ENCODE measurements around the gene CNN2. TPM values are rescaled to one million over a fixed set of nuclear protein-coding genes. Genes with fewer than 3 reads are reported as not detected.

CNN2 gene
- total and polyA plus RNA-seq, 2 of the 13 experiments (the other 11 are each of a cell fraction or from before 2014, with no cell fraction given): 63.6 to 70.0 TPM

- TF ChIP-seq MXD1 (CRISPR knock-in tag; IDR thresholded peaks at IDR 0.05) (no peak), RXRA (CRISPR knock-in tag; IDR thresholded peaks at IDR 0.05) (peak; percentile 17; the same call in 1 of the 2 replicates), POLR2G (IDR thresholded peaks at IDR 0.05; ENCODE audit: low read depth, low read length) (no peak), MLXIP (CRISPR knock-in tag; IDR thresholded peaks at IDR 0.05; ENCODE audit: borderline replicate concordance) (no peak), ZNF296 (CRISPR knock-in tag; conservative IDR thresholded peaks at IDR 0.05) (no peak), SAFB2 (CRISPR knock-in tag; IDR thresholded peaks at IDR 0.05; ENCODE audit: borderline replicate concordance, low read depth) (no peak), RBFOX2 (IDR thresholded peaks at IDR 0.05; ENCODE audit: low read depth, low read length) (peak; percentile 49; the same call in 1 of the 2 replicates), ZSCAN22 (CRISPR knock-in tag; IDR thresholded peaks at IDR 0.05) (no peak), ZNF678 (CRISPR knock-in tag; IDR thresholded peaks at IDR 0.05) (no peak), RBM22 (optimal IDR thresholded peaks at IDR 0.05; ENCODE audit: low read length) (peak; percentile 22), ZNF329 (CRISPR knock-in tag; IDR thresholded peaks at IDR 0.05; ENCODE audit: low read depth) (no peak), ZNF557 (CRISPR knock-in tag; IDR thresholded peaks at IDR 0.05) (no peak), ZNF20 (CRISPR knock-in tag; IDR thresholded peaks at IDR 0.05) (no peak), HNF4A (CRISPR knock-in tag; IDR thresholded peaks at IDR 0.05) (no peak), ZNF121 (CRISPR knock-in tag; IDR thresholded peaks at IDR 0.05) (no peak), ASH2L (IDR thresholded peaks at IDR 0.05; ENCODE audit: insufficient read length, low read depth, low read length) (no peak), ZNF224 (CRISPR knock-in tag; IDR thresholded peaks at IDR 0.05) (no peak), ZNF614 (CRISPR knock-in tag; IDR thresholded peaks at IDR 0.05; ENCODE audit: borderline replicate concordance) (no peak), GTF3A (CRISPR knock-in tag; conservative IDR thresholded peaks at IDR 0.05) (no peak), KAT2B (IDR thresholded peaks at IDR 0.05; ENCODE audit: borderline replicate concordance, low read depth, low read length) (no peak), ZNF672 (CRISPR knock-in tag; IDR thresholded peaks at IDR 0.05) (no peak)
- TF ChIP-seq, protein P1, sequence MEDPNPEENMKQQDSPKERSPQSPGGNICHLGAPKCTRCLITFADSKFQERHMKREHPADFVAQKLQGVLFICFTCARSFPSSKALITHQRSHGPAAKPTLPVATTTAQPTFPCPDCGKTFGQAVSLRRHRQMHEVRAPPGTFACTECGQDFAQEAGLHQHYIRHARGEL (CRISPR knock-in tag; IDR thresholded peaks at IDR 0.05): 0 out of 2 replicates have a peak, but pooled peaks have one; percentile 67
- TF ChIP-seq, protein P2, sequence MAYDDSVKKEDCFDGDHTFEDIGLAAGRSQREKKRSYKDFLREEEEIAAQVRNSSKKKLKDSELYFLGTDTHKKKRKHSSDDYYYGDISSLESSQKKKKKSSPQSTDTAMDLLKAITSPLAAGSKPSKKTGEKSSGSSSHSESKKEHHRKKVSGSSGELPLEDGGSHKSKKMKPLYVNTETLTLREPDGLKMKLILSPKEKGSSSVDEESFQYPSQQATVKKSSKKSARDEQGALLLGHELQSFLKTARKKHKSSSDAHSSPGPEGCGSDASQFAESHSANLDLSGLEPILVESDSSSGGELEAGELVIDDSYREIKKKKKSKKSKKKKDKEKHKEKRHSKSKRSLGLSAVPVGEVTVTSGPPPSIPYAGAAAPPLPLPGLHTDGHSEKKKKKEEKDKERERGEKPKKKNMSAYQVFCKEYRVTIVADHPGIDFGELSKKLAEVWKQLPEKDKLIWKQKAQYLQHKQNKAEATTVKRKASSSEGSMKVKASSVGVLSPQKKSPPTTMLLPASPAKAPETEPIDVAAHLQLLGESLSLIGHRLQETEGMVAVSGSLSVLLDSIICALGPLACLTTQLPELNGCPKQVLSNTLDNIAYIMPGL (CRISPR knock-in tag; IDR thresholded peaks at IDR 0.05; ENCODE audit: borderline replicate concordance in 1 of 2, low read depth in 1 of 2): 0 out of 4 replicates have a peak, but pooled peaks of 1 of the 2 experiments have one; percentile 16
- TF ChIP-seq, protein P3, sequence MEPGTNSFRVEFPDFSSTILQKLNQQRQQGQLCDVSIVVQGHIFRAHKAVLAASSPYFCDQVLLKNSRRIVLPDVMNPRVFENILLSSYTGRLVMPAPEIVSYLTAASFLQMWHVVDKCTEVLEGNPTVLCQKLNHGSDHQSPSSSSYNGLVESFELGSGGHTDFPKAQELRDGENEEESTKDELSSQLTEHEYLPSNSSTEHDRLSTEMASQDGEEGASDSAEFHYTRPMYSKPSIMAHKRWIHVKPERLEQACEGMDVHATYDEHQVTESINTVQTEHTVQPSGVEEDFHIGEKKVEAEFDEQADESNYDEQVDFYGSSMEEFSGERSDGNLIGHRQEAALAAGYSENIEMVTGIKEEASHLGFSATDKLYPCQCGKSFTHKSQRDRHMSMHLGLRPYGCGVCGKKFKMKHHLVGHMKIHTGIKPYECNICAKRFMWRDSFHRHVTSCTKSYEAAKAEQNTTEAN (CRISPR knock-in tag; conservative IDR thresholded peaks at IDR 0.05): no peak
Measured at GRCh38 chr19:989381-990081, 36.9 kb upstream of the CNN2 start (continued).

Measured in HepG2 (cell line).